ENCODE data around the gene TRIP13. TPM values are rescaled to one million over a fixed set of nuclear protein-coding genes. Genes with fewer than 3 reads are reported as not detected.

Gene TRIP13
- total and polyA plus RNA-seq, 7 donors = 0.39 to 2.9 (median 0.81) TPM

- Histone ChIP-seq H3K9me3 (peaks cover 6% of the 10 kb centered on the region), H3K36me3 (ENCODE audit: insufficient read depth in 1 of 2, low read depth in 1 of 2) (no peaks in the 10 kb centered on the region), H3K4me3 (no peak overlapping the region), H3K4me1 (no peaks in the 10 kb centered on the region), H3K27ac (no peak overlapping the region), H3K27me3 (ENCODE audit: insufficient read depth in 3 of 3, low read length in 2 of 3) (peaks cover 0 to 61% (median 20%) of the 10 kb centered on the region in 3 donors)
- ATAC-seq = no peak
- peak in 1 of 2 donors; percentile 35 for DNase-seq
- intact Hi-C loops (cut with DNase I) = no loop called here
- TF ChIP-seq CTCF (IDR thresholded peaks at IDR 0.05) = no peak
- WGBS, 3 donors = 87 to 91% (median 89%) methylated on average over 19 of the region's 19 CpGs
Measured at GRCh38 chr5:948472-949274, 56.0 kb downstream of the TRIP13 start.

- Histone ChIP-seq H3K27ac (no peak overlapping the region), H3K36me3 (ENCODE audit: insufficient read depth in 1 of 2, low read depth in 1 of 2) (no peaks in the 10 kb centered on the region), H3K4me1 (no peaks in the 10 kb centered on the region), H3K9me3 (peaks cover 6% of the 10 kb centered on the region), H3K4me3 (no peak overlapping the region), H3K27me3 (ENCODE audit: insufficient read depth in 3 of 3, low read length in 2 of 3) (peaks cover 0 to 59% (median 22%) of the 10 kb centered on the region in 3 donors)
- TF ChIP-seq CTCF (IDR thresholded peaks at IDR 0.05) = no peak
- intact Hi-C loops (cut with DNase I) = no loop called here
- no peak for DNase-seq
- WGBS, 3 donors = 77 to 80% (median 80%) methylated on average over 5 of the region's 5 CpGs
- ATAC-seq = no peak
Measured at GRCh38 chr5:949275-949543, 56.5 kb downstream of the TRIP13 start.

GRCh38 chr5:949815-950560 is 57.3 kb downstream of the TRIP13 start:
- Histone ChIP-seq H3K9me3 (peaks cover 6% of the 10 kb centered on the region), H3K27ac (no peak overlapping the region), H3K36me3 (ENCODE audit: insufficient read depth in 1 of 2, low read depth in 1 of 2) (no peaks in the 10 kb centered on the region), H3K27me3 (ENCODE audit: insufficient read depth in 3 of 3, low read length in 2 of 3) (peaks cover 0 to 54% (median 23%) of the 10 kb centered on the region in 3 donors), H3K4me3 (no peak overlapping the region), H3K4me1 (no peaks in the 10 kb centered on the region)
- no peak for TF ChIP-seq CTCF (IDR thresholded peaks at IDR 0.05)
- ATAC-seq = no peak
- DNase-seq = no peak
- intact Hi-C loops (cut with DNase I) = no loop called here
- 89 to 91% (median 89%) methylated on average over 17 of the region's 17 CpGs for WGBS, 3 donors

- intact Hi-C loops (cut with DNase I) = no loop called here
- 90 to 95% (median 92%) methylated on average over 15 to 16 of the region's 16 CpGs for whole genome bisulfite sequencing, 3 donors
- Histone ChIP-seq H3K27ac (no peak overlapping the region), H3K4me1 (no peaks in the 10 kb centered on the region), H3K36me3 (ENCODE audit: insufficient read depth in 1 of 2, low read depth in 1 of 2) (no peaks in the 10 kb centered on the region), H3K9me3 (peaks cover 6% of the 10 kb centered on the region), H3K27me3 (ENCODE audit: insufficient read depth in 3 of 3, low read length in 2 of 3) (peaks cover 0 to 54% (median 20%) of the 10 kb centered on the region in 3 donors), H3K4me3 (no peak overlapping the region)
- no peak for TF ChIP-seq CTCF (IDR thresholded peaks at IDR 0.05)
- DNase-seq (no peak), ATAC-seq (no peak)
Measured at GRCh38 chr5:951940-952596, 59.4 kb downstream of the TRIP13 start.

All from psoas muscle (tissue), 8 donors.